CD4-positive, CD25-positive, alpha-beta regulatory T cell (primary cell): Measurements from ENCODE around the gene CNOT1. TPM values are rescaled to one million over a fixed set of nuclear protein-coding genes. Genes with fewer than 3 reads are reported as not detected.

Experiments
- ATAC-seq, 2 donors: fragments of 150-1000 bp; cut with Tn5 transposase; one replicate each; pipeline ENCODE4 v1.10.0; 2021; ENCODE audit warnings: low read depth in 2 of 2, moderate number of reproducible peaks in 2 of 2, moderate library complexity in 1 of 2
- DNase-seq, 3 donors: peaks; one replicate each; pipeline versions ENCODE4 v3.0.0 to v3.0.0-alpha.2; 2012 to 2022; ENCODE audit warnings: mixed read lengths in 1 of 3
- H3K27ac ChIP-seq: one replicate; pipeline ENCODE4 v1.7.0; 2013; ENCODE audit warnings: mild to moderate bottlenecking, low read length; ENCODE audit not compliant: insufficient read depth, poor library complexity, severe bottlenecking
- H3K27me3 ChIP-seq: one replicate; pipeline ENCODE4 v1.7.0; 2013; ENCODE audit warnings: low read length; ENCODE audit not compliant: control insufficient read depth, insufficient read depth
- H3K36me3 ChIP-seq: one replicate; pipeline ENCODE4 v1.7.0; 2013; ENCODE audit warnings: mild to moderate bottlenecking, low read length, moderate library complexity; ENCODE audit not compliant: control insufficient read depth, insufficient read depth
- H3K4me1 ChIP-seq: 2 replicates; pipeline ENCODE4 v1.7.0; 2013; ENCODE audit warnings: mild to moderate bottlenecking, low read length; ENCODE audit not compliant: insufficient read depth, control insufficient read depth, poor library complexity, severe bottlenecking
- H3K4me3 ChIP-seq: one replicate; pipeline ENCODE4 v1.7.0; 2013; ENCODE audit warnings: low read depth, mild to moderate bottlenecking, low read length, moderate library complexity
- H3K9me3 ChIP-seq, 2 experiments: 1 replicate in 1 of 2; 2 replicates in 1 of 2; pipeline ENCODE4 v1.7.0; 2013; ENCODE audit warnings: low read length in 2 of 2, mild to moderate bottlenecking in 1 of 2, moderate library complexity in 1 of 2; ENCODE audit not compliant: control insufficient read depth in 2 of 2
- H3K27ac Mint-ChIP-seq, 3 donors: one replicate each; pipeline ENCODE4 v1.8.0; 2020 to 2022; ENCODE audit warnings: mild to moderate bottlenecking in 3 of 3, mixed read lengths in 3 of 3, moderate library complexity in 2 of 3
- H3K27me3 Mint-ChIP-seq: one replicate; pipeline ENCODE4 v1.8.0; 2022; ENCODE audit warnings: mild to moderate bottlenecking, mixed read lengths
- H3K36me3 Mint-ChIP-seq: one replicate; pipeline ENCODE4 v1.8.0; 2020; ENCODE audit warnings: mixed read lengths
- H3K4me1 Mint-ChIP-seq, 4 donors: one replicate each; pipeline ENCODE4 v1.8.0; 2020 to 2022; ENCODE audit warnings: mixed read lengths in 4 of 4, mild to moderate bottlenecking in 1 of 4
- H3K4me3 Mint-ChIP-seq, 4 donors: one replicate each; pipeline ENCODE4 v1.8.0; 2020 to 2022; ENCODE audit warnings: mild to moderate bottlenecking in 4 of 4, mixed read lengths in 4 of 4, moderate library complexity in 3 of 4
- H3K9me3 Mint-ChIP-seq, 7 donors: one replicate each; pipeline ENCODE4 v1.8.0; 2020 to 2022; ENCODE audit warnings: mixed read lengths in 7 of 7, mild to moderate bottlenecking in 3 of 7, moderate library complexity in 2 of 7
- polyA plus RNA-seq, 4 donors: library from polyadenylated mRNA; unstranded; fragments of 300-500 nt; fragmentation: Illumina TruSeq; gene quantifications; one replicate each; pipeline ENCODE4 v1.2.3, GENCODE V29; 2021
- total RNA-seq: library from RNA; stranded (reverse); gene quantifications from one replicate; pipeline ENCODE4 v1.2.3, GENCODE V29; 2022

Gene CNOT1
- total and polyA plus RNA-seq, 5 donors from 2014 or later: 78.7 to 252 (median 87.1) TPM

DNA sequence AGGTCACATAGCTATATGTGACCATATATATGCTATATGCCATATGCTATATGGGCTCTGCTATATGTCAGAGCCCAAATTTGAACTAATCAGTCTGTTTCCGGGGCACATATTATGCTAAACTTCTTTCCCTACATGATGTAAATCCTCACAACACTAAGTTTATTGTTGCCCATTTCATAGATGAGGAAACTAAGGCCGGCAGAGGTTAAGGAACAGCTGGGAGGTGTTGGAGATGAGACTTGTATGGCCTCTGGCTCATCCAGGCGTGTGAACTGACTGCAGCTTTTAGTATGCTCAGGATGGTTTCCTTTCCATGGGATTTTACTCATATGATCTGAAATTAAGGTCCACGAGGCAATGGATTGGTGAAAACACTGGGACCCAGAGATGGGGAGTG is 17.5 kb upstream of the CNOT1 start:
- Histone ChIP-seq H3K9me3 (no peaks in the 10 kb centered on the region), H3K36me3 (no peaks in the 10 kb centered on the region), H3K4me3 (no peak overlapping the region), H3K27ac (no peak overlapping the region), H3K27me3 (no peaks in the 10 kb centered on the region), H3K4me1 (no peaks in the 10 kb centered on the region)
- no peaks in the 10 kb centered on the region for H3K36me3 Mint-ChIP-seq
- DNase-seq (no peak), ATAC-seq (no peak)
- H3K4me1 Mint-ChIP-seq: no peaks in the 10 kb centered on the region
- H3K27me3 Mint-ChIP-seq: no peaks in the 10 kb centered on the region
- no peak overlapping the region for H3K27ac Mint-ChIP-seq
- no peak overlapping the region for H3K4me3 Mint-ChIP-seq
- H3K9me3 Mint-ChIP-seq: no peaks in the 10 kb centered on the region

- H3K27ac ChIP-seq: no peak overlapping the region
- Mint-ChIP-seq H3K27me3 (peaks cover 3% of the 10 kb centered on the region), H3K4me3 (no peak overlapping the region), H3K4me1 (peaks cover 0 to 1% (median 0%) of the 10 kb centered on the region in 4 donors), H3K9me3 (no peaks in the 10 kb centered on the region), H3K36me3 (no peaks in the 10 kb centered on the region), H3K27ac (no peak overlapping the region)
- DNase-seq: no peak
- H3K36me3 ChIP-seq: no peaks in the 10 kb centered on the region
- no peaks in the 10 kb centered on the region for H3K9me3 ChIP-seq
- H3K27me3 ChIP-seq: no peaks in the 10 kb centered on the region
- H3K4me1 ChIP-seq: no peaks in the 10 kb centered on the region
- ATAC-seq: no peak
- H3K4me3 ChIP-seq: no peak overlapping the region
Measured at GRCh38 chr16:58644765-58645487, 15.3 kb upstream of the CNOT1 start.

- H3K36me3 ChIP-seq: no peaks in the 10 kb centered on the region
- peaks cover 7% of the 10 kb centered on the region for H3K27me3 Mint-ChIP-seq
- no peak overlapping the region for H3K4me3 Mint-ChIP-seq
- H3K4me3 ChIP-seq: no peak overlapping the region
- no peaks in the 10 kb centered on the region for H3K9me3 ChIP-seq
- H3K27me3 ChIP-seq: no peaks in the 10 kb centered on the region
- no peak for ATAC-seq
- H3K36me3 Mint-ChIP-seq: no peaks in the 10 kb centered on the region
- no peak overlapping the region for H3K27ac ChIP-seq
- H3K27ac Mint-ChIP-seq: no peak overlapping the region
- H3K4me1 ChIP-seq: no peaks in the 10 kb centered on the region
- H3K4me1 Mint-ChIP-seq: peaks cover 0 to 5% (median 0%) of the 10 kb centered on the region in 4 donors
- no peaks in the 10 kb centered on the region for H3K9me3 Mint-ChIP-seq
- DNase-seq: no peak
Measured at GRCh38 chr16:58644108-58644507, 14.5 kb upstream of the CNOT1 start.

DNA sequence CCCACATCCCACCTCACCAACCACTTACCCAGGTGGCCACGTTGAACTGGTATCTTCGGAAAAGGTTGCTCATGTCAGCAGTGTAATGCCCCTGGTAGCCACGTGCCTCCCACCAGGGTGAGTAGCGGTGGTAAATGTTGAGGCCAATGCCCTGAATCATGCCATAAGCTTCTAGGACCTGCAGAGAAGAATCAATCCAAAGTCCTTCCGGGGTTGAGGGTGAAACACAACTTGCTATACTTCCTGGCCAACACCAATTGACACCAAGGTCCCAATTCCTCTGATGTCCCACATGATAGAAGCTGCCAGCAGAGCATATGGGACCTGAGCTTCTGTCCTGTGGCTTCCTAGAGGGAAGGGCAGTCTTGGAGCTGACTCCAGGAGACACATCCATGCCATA is 11.3 kb upstream of the CNOT1 start:
- peaks cover 0 to 5% (median 0%) of the 10 kb centered on the region in 4 donors for H3K4me1 Mint-ChIP-seq
- H3K27me3 Mint-ChIP-seq: peaks cover 13% of the 10 kb centered on the region

GRCh38 chr16:58639836-58640235 is 10.2 kb upstream of the CNOT1 start:
- H3K27me3 Mint-ChIP-seq: peaks cover 17% of the 10 kb centered on the region
- no peak overlapping the region for H3K27ac ChIP-seq
- peaks cover 0 to 1% (median 0%) of the 10 kb centered on the region in 7 donors for H3K9me3 Mint-ChIP-seq
- no peaks in the 10 kb centered on the region for H3K4me1 ChIP-seq
- H3K9me3 ChIP-seq: no peaks in the 10 kb centered on the region
- H3K36me3 ChIP-seq: no peaks in the 10 kb centered on the region
- H3K36me3 Mint-ChIP-seq: no peaks in the 10 kb centered on the region
- H3K27ac Mint-ChIP-seq: peak overlapping the region in 1 of 3 donors; percentile 67
- no peak overlapping the region for H3K4me3 ChIP-seq
- ATAC-seq (no peak), DNase-seq (no peak)
- H3K27me3 ChIP-seq: no peaks in the 10 kb centered on the region
- peaks cover 0 to 5% (median 0%) of the 10 kb centered on the region in 4 donors for H3K4me1 Mint-ChIP-seq
- H3K4me3 Mint-ChIP-seq: peak overlapping the region in 1 of 4 donors; percentile 30

More for the DNA sequence above, 11.3 kb upstream of the CNOT1 start:
- H3K4me3 Mint-ChIP-seq: no peak overlapping the region
- Histone ChIP-seq H3K4me1 (no peaks in the 10 kb centered on the region), H3K9me3 (no peaks in the 10 kb centered on the region), H3K27me3 (no peaks in the 10 kb centered on the region), H3K27ac (no peak overlapping the region), H3K4me3 (no peak overlapping the region), H3K36me3 (no peaks in the 10 kb centered on the region)
- ATAC-seq (no peak), DNase-seq (no peak)
- H3K9me3 Mint-ChIP-seq: peaks cover 0 to 1% (median 0%) of the 10 kb centered on the region in 7 donors
- no peaks in the 10 kb centered on the region for H3K36me3 Mint-ChIP-seq
- H3K27ac Mint-ChIP-seq: no peak overlapping the region

- DNase-seq (no peak), ATAC-seq (no peak)
- no peaks in the 10 kb centered on the region for H3K36me3 ChIP-seq
- no peak overlapping the region for H3K4me3 ChIP-seq
- H3K4me1 ChIP-seq: no peaks in the 10 kb centered on the region
- H3K27me3 Mint-ChIP-seq: peaks cover 17% of the 10 kb centered on the region
- H3K36me3 Mint-ChIP-seq: no peaks in the 10 kb centered on the region
- peaks cover 0 to 5% (median 0%) of the 10 kb centered on the region in 4 donors for H3K4me1 Mint-ChIP-seq
- H3K9me3 Mint-ChIP-seq: peaks cover 0 to 1% (median 0%) of the 10 kb centered on the region in 7 donors
- H3K27ac Mint-ChIP-seq: no peak overlapping the region
- H3K27ac ChIP-seq: no peak overlapping the region
- no peaks in the 10 kb centered on the region for H3K9me3 ChIP-seq
- no peaks in the 10 kb centered on the region for H3K27me3 ChIP-seq
- no peak overlapping the region for H3K4me3 Mint-ChIP-seq
Measured at GRCh38 chr16:58639230-58639629, 9.6 kb upstream of the CNOT1 start.

- Mint-ChIP-seq H3K9me3 (peaks cover 0 to 1% (median 0%) of the 10 kb centered on the region in 7 donors), H3K4me1 (peaks cover 0 to 5% (median 0%) of the 10 kb centered on the region in 4 donors), H3K27me3 (peaks cover 17% of the 10 kb centered on the region), H3K27ac (no peak overlapping the region), H3K36me3 (no peaks in the 10 kb centered on the region), H3K4me3 (no peak overlapping the region)
- Histone ChIP-seq H3K4me3 (no peak overlapping the region), H3K27me3 (no peaks in the 10 kb centered on the region), H3K4me1 (no peaks in the 10 kb centered on the region), H3K27ac (no peak overlapping the region), H3K9me3 (no peaks in the 10 kb centered on the region), H3K36me3 (no peaks in the 10 kb centered on the region)
- ATAC-seq: no peak
- DNase-seq: no peak
Measured at GRCh38 chr16:58638148-58639036, 8.8 kb upstream of the CNOT1 start.
